ENCODE measurements around the gene HIC1. TPM values are rescaled to one million over a fixed set of nuclear protein-coding genes. Genes with fewer than 3 reads are reported as not detected.

HIC1 gene
- total RNA-seq, 1 experiment from 2014 or later, result not detected

- no peak for DNase-seq (ENCODE audit: low read depth)
- in situ Hi-C loops (cut with HindIII; ENCODE audit: low pct_unique_long_range_greater_than_20kb, low sequenced_read_pairs), result no loop called here
Measured at GRCh38 chr17:2067048-2067561, 12.2 kb downstream of the HIC1 start.

GRCh38 chr17:2067608-2068024, 12.7 kb downstream of the HIC1 start:
- DNase-seq (ENCODE audit: low read depth), result no peak

GRCh38 chr17:2068031-2068518, 13.2 kb downstream of the HIC1 start:
- in situ Hi-C loops (cut with HindIII; ENCODE audit: low pct_unique_long_range_greater_than_20kb, low sequenced_read_pairs), result no loop called here
- no peak for DNase-seq (ENCODE audit: low read depth)

More at GRCh38 chr17:2067608-2068024, 12.7 kb downstream of the HIC1 start:
- in situ Hi-C loops (cut with HindIII; ENCODE audit: low pct_unique_long_range_greater_than_20kb, low sequenced_read_pairs), result no loop called here

- in situ Hi-C loops (cut with HindIII; ENCODE audit: low pct_unique_long_range_greater_than_20kb, low sequenced_read_pairs), result no loop called here
- DNase-seq (ENCODE audit: low read depth), result no peak
Measured at GRCh38 chr17:2068519-2069051, 13.7 kb downstream of the HIC1 start.

- no peak for DNase-seq (ENCODE audit: low read depth)
- in situ Hi-C loops (cut with HindIII; ENCODE audit: low pct_unique_long_range_greater_than_20kb, low sequenced_read_pairs), result no loop called here
Measured at GRCh38 chr17:2070241-2071023, 15.5 kb downstream of the HIC1 start.

- no peak for DNase-seq (ENCODE audit: low read depth)
- in situ Hi-C loops (cut with HindIII; ENCODE audit: low pct_unique_long_range_greater_than_20kb, low sequenced_read_pairs), result no loop called here
Measured at GRCh38 chr17:2071024-2071385, 16.1 kb downstream of the HIC1 start.

GRCh38 chr17:2071455-2072281, 16.8 kb downstream of the HIC1 start:
- DNase-seq (ENCODE audit: low read depth), result no peak
- in situ Hi-C loops (cut with HindIII; ENCODE audit: low pct_unique_long_range_greater_than_20kb, low sequenced_read_pairs), result no loop called here

- in situ Hi-C loops (cut with HindIII; ENCODE audit: low pct_unique_long_range_greater_than_20kb, low sequenced_read_pairs), result no loop called here
- no peak for DNase-seq (ENCODE audit: low read depth)
Measured at GRCh38 chr17:2074919-2075318, 20.0 kb downstream of the HIC1 start.

- in situ Hi-C loops (cut with HindIII; ENCODE audit: low pct_unique_long_range_greater_than_20kb, low sequenced_read_pairs), result no loop called here
- no peak for DNase-seq (ENCODE audit: low read depth)
Measured at GRCh38 chr17:2075336-2076086, 20.6 kb downstream of the HIC1 start.

GRCh38 chr17:2076087-2076984, 21.4 kb downstream of the HIC1 start:
- in situ Hi-C loops (cut with HindIII; ENCODE audit: low pct_unique_long_range_greater_than_20kb, low sequenced_read_pairs), result no loop called here
- no peak for DNase-seq (ENCODE audit: low read depth)

GRCh38 chr17:2077040-2077439, 22.1 kb downstream of the HIC1 start:
- in situ Hi-C loops (cut with HindIII; ENCODE audit: low pct_unique_long_range_greater_than_20kb, low sequenced_read_pairs), result no loop called here
- DNase-seq (ENCODE audit: low read depth), result no peak

- no peak for DNase-seq (ENCODE audit: low read depth)
- in situ Hi-C loops (cut with HindIII; ENCODE audit: low pct_unique_long_range_greater_than_20kb, low sequenced_read_pairs), result no loop called here
Measured at GRCh38 chr17:2081564-2081963, 26.7 kb downstream of the HIC1 start.

- in situ Hi-C loops (cut with HindIII; ENCODE audit: low pct_unique_long_range_greater_than_20kb, low sequenced_read_pairs), result no loop called here
- DNase-seq (ENCODE audit: low read depth), result no peak
Measured at GRCh38 chr17:2082003-2082781, 27.3 kb downstream of the HIC1 start.

- in situ Hi-C loops (cut with HindIII; ENCODE audit: low pct_unique_long_range_greater_than_20kb, low sequenced_read_pairs), result no loop called here
- peak; percentile 44 for DNase-seq (ENCODE audit: low read depth)
Measured at GRCh38 chr17:2083613-2084035, 28.7 kb downstream of the HIC1 start.

- DNase-seq (ENCODE audit: low read depth), result peak; percentile 35
- in situ Hi-C loops (cut with HindIII; ENCODE audit: low pct_unique_long_range_greater_than_20kb, low sequenced_read_pairs), result no loop called here
Measured at GRCh38 chr17:2084036-2084765, 29.3 kb downstream of the HIC1 start.
